ENCODE data around the gene PXDN. TPM values are rescaled to one million over a fixed set of nuclear protein-coding genes. Genes with fewer than 3 reads are reported as not detected.

Gene PXDN
- total and polyA plus RNA-seq, 2 donors (not counting 1 experiment from before 2014, with no cell fraction given): 0.21 to 1.4 TPM

DNA sequence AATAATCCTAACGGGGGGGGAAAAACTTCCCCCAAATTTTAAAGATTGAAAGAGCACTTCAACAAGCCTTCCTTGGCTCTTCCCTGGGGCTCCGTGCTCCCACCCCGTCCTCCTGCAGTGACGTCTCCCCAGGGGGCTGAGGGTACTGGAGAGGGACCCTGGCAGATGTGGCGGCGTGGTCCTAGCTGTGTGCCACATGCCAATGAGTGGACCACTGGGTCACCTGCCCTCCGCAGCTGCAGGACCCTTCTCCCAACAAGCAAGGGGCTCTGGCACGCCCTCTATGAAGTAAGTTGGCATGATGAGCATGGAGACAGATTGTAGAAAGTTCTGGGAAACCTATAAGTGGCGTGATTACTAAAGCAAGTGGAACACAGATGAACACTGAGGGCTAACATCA lies 46.7 kb downstream of the PXDN start:
- Mint-ChIP-seq H3K27me3 (no peaks in the 10 kb centered on the region), H3K4me1 (no peaks in the 10 kb centered on the region), H3K27ac (no peak overlapping the region), H3K9me3 (ENCODE audit: insufficient read depth) (peaks cover 6% of the 10 kb centered on the region), H3K4me3 (no peak overlapping the region)
- POLR2A ChIA-PET: no interaction called here
- ATAC-seq (ENCODE audit: low read depth) (no peak), DNase-seq (no peak)
- H3K4me3 ChIP-seq (ENCODE audit: control extremely low read depth in 1 of 5, extremely low read depth in 1 of 5, insufficient read depth in 1 of 5, low read depth in 2 of 5, low read length in 4 of 5): no peak overlapping the region
- no peak overlapping the region for H3K9ac ChIP-seq (ENCODE audit: low read length)
- H3K4me1 ChIP-seq (ENCODE audit: control insufficient read depth in 2 of 2, insufficient read depth in 2 of 2, low read length in 2 of 2): no peaks in the 10 kb centered on the region
- no peak overlapping the region for H3K4me2 ChIP-seq (replicated peaks; ENCODE audit: low read depth, low read length, poor library complexity, severe bottlenecking)
- no peaks in the 10 kb centered on the region for H3K36me3 ChIP-seq (replicated peaks in 1 of 2; ENCODE audit: control extremely low read depth in 1 of 2, control insufficient read depth in 1 of 2, extremely low read depth in 1 of 2, insufficient read depth in 2 of 2, low read length in 1 of 2)
- no peaks in the 10 kb centered on the region for H4K20me1 ChIP-seq (ENCODE audit: control insufficient read depth, insufficient read depth, low read length, poor library complexity, severe bottlenecking)
- intact Hi-C loops (cut with micrococcal nuclease): no loop called here
- H3K27me3 ChIP-seq (replicated peaks in 1 of 4; ENCODE audit: control extremely low read depth in 1 of 4, control insufficient read depth in 3 of 4, insufficient read depth in 4 of 4, low read length in 3 of 4): no peaks in the 10 kb centered on the region
- H3K9me3 ChIP-seq (ENCODE audit: control extremely low read depth in 1 of 3, control insufficient read depth in 2 of 3, insufficient read depth in 1 of 3, low read length in 2 of 3): peaks cover 0 to 22% (median 11%) of the 10 kb centered on the region in 3 donors
- TF ChIP-seq, protein P1, sequence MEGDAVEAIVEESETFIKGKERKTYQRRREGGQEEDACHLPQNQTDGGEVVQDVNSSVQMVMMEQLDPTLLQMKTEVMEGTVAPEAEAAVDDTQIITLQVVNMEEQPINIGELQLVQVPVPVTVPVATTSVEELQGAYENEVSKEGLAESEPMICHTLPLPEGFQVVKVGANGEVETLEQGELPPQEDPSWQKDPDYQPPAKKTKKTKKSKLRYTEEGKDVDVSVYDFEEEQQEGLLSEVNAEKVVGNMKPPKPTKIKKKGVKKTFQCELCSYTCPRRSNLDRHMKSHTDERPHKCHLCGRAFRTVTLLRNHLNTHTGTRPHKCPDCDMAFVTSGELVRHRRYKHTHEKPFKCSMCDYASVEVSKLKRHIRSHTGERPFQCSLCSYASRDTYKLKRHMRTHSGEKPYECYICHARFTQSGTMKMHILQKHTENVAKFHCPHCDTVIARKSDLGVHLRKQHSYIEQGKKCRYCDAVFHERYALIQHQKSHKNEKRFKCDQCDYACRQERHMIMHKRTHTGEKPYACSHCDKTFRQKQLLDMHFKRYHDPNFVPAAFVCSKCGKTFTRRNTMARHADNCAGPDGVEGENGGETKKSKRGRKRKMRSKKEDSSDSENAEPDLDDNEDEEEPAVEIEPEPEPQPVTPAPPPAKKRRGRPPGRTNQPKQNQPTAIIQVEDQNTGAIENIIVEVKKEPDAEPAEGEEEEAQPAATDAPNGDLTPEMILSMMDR (IDR thresholded peaks at IDR 0.05): no peak
- no peak for TF ChIP-seq EZH2 (IDR thresholded peaks at IDR 0.05; ENCODE audit: borderline replicate concordance, insufficient read depth, low read depth, low read length, poor library complexity, severe bottlenecking)
- CTCF ChIA-PET: no interaction called here
- H3K79me2 ChIP-seq (ENCODE audit: control insufficient read depth, insufficient read depth, low read length): no peaks in the 10 kb centered on the region
- no peak overlapping the region for H2AFZ ChIP-seq (ENCODE audit: insufficient read depth, low read depth, low read length, poor library complexity, severe bottlenecking)
- 95% methylated on average over 7 of the region's 9 CpGs for WGBS (ENCODE audit: insufficient coverage)
- H3K27ac ChIP-seq (ENCODE audit: low read length in 2 of 2): no peak overlapping the region

DNA sequence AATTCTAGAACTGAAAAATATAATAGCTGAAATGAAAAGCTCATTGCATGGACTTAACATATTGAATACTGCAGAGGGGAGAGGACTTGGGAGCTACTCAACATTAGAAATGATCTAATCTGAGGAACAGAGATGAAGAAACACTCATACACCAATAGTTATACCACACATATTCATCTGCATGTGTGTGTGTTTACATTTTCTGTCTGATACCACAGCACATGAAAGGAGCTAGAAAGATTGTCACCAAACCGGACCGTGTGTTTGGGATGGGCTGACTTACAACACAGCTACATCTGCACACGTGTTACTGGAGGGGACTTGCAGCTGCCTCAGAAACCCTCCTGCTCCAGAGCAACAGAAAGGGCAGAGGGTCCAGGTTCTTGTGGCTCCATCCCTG lies 47.8 kb downstream of the PXDN start:
- DNase-seq: no peak
- Mint-ChIP-seq H3K27me3 (no peaks in the 10 kb centered on the region), H3K27ac (no peak overlapping the region), H3K4me3 (no peak overlapping the region), H3K4me1 (no peaks in the 10 kb centered on the region), H3K9me3 (ENCODE audit: insufficient read depth) (peaks cover 6% of the 10 kb centered on the region)
- no peak overlapping the region for H3K4me2 ChIP-seq (replicated peaks; ENCODE audit: low read depth, low read length, poor library complexity, severe bottlenecking)
- H4K20me1 ChIP-seq (ENCODE audit: control insufficient read depth, insufficient read depth, low read length, poor library complexity, severe bottlenecking): no peaks in the 10 kb centered on the region
- no peaks in the 10 kb centered on the region for H3K4me1 ChIP-seq (ENCODE audit: control insufficient read depth in 2 of 2, insufficient read depth in 2 of 2, low read length in 2 of 2)
- H2AFZ ChIP-seq (ENCODE audit: insufficient read depth, low read depth, low read length, poor library complexity, severe bottlenecking): no peak overlapping the region
- H3K9me3 ChIP-seq (ENCODE audit: control extremely low read depth in 1 of 3, control insufficient read depth in 2 of 3, insufficient read depth in 1 of 3, low read length in 2 of 3): peaks cover 0 to 22% (median 11%) of the 10 kb centered on the region in 3 donors
- WGBS (ENCODE audit: insufficient coverage): 96% methylated on average over 3 of the region's 3 CpGs
- H3K27me3 ChIP-seq (replicated peaks in 1 of 4; ENCODE audit: control extremely low read depth in 1 of 4, control insufficient read depth in 3 of 4, insufficient read depth in 4 of 4, low read length in 3 of 4): no peaks in the 10 kb centered on the region
- CTCF ChIA-PET: no interaction called here
- TF ChIP-seq, protein P1 (IDR thresholded peaks at IDR 0.05): no peak
- TF ChIP-seq EZH2 (IDR thresholded peaks at IDR 0.05; ENCODE audit: borderline replicate concordance, insufficient read depth, low read depth, low read length, poor library complexity, severe bottlenecking): no peak
- no peak overlapping the region for H3K4me3 ChIP-seq (ENCODE audit: control extremely low read depth in 1 of 5, extremely low read depth in 1 of 5, insufficient read depth in 1 of 5, low read depth in 2 of 5, low read length in 4 of 5)
- ATAC-seq (ENCODE audit: low read depth): no peak
- intact Hi-C loops (cut with micrococcal nuclease): no loop called here
- no peaks in the 10 kb centered on the region for H3K36me3 ChIP-seq (replicated peaks in 1 of 2; ENCODE audit: control extremely low read depth in 1 of 2, control insufficient read depth in 1 of 2, extremely low read depth in 1 of 2, insufficient read depth in 2 of 2, low read length in 1 of 2)
- H3K9ac ChIP-seq (ENCODE audit: low read length): no peak overlapping the region
- no peaks in the 10 kb centered on the region for H3K79me2 ChIP-seq (ENCODE audit: control insufficient read depth, insufficient read depth, low read length)
- POLR2A ChIA-PET: no interaction called here
- H3K27ac ChIP-seq (ENCODE audit: low read length in 2 of 2): no peak overlapping the region
